NT2/D1 (cell line): ENCODE results near the gene PSMD12.

Experiments used
- SUZ12 ChIP-seq: IDR thresholded peaks from 2 replicates; pipeline ENCODE4 v1.6.1; 2011; ENCODE audit not compliant: insufficient read length, insufficient read depth; ENCODE audit errors: extremely low read depth
- YY1 ChIP-seq: IDR thresholded peaks from 2 replicates; pipeline ENCODE4 v1.6.1; 2011; ENCODE audit not compliant: insufficient read length, insufficient read depth
- ZNF274 ChIP-seq: IDR thresholded peaks from 2 replicates; pipeline ENCODE4 v1.6.1; 2011; ENCODE audit warnings: mild to moderate bottlenecking, low read depth, low read length

- no peak for TF ChIP-seq SUZ12
- no peak for TF ChIP-seq ZNF274
- TF ChIP-seq YY1: no peak
Measured at GRCh38 chr17:67415291-67415690, 48.9 kb upstream of the PSMD12 start.
